HepG2 (cell line): ENCODE results near the gene PIAS3. TPM values are rescaled to one million over a fixed set of nuclear protein-coding genes. Genes with fewer than 3 reads are reported as not detected.
A peak's percentile ranks its signal among the peaks of the same experiment; 100 is the strongest.

Experiments
- ARID2 ChIP-seq: sonication (generic); formaldehyde crosslinking; IDR thresholded peaks from 2 replicates; pipeline ENCODE4 v1.8.1; 2022; ENCODE audit warnings: mild to moderate bottlenecking, missing genetic modification reagents, borderline replicate concordance
- BCL6 ChIP-seq: IDR thresholded peaks from 2 replicates; pipeline ENCODE4 v1.6.1; 2016; ENCODE audit warnings: missing genetic modification reagents, missing compliant biosample characterization
- CBX5 ChIP-seq: sonication (generic); formaldehyde crosslinking; IDR thresholded peaks from 2 replicates; pipeline ENCODE4 v1.4.0; 2020; ENCODE audit warnings: missing genetic modification reagents, borderline replicate concordance
- ELF3 ChIP-seq: IDR thresholded peaks from 2 replicates; pipeline ENCODE4 v1.6.1; 2016; ENCODE audit warnings: missing genetic modification reagents, missing compliant biosample characterization
- EP300 ChIP-seq, 3 experiments: sonication (generic) in 1 of 3; formaldehyde crosslinking in 1 of 3; IDR thresholded peaks; 2 replicates each; pipeline versions ENCODE4 v1.5.1 to v1.6.1; 2011 to 2020; ENCODE audit warnings: low read depth in 2 of 3, low read length in 2 of 3, borderline replicate concordance in 1 of 3, improper control_type of control experiment in 1 of 3, mild to moderate bottlenecking in 1 of 3, missing genetic modification reagents in 1 of 3, moderate library complexity in 1 of 3
- ETV5 ChIP-seq: IDR thresholded peaks from 2 replicates; pipeline ENCODE4 v1.6.1; 2018; ENCODE audit warnings: missing biosample characterization, missing genetic modification reagents, inconsistent platforms, borderline replicate concordance
- FOXO1 ChIP-seq: sonication (generic); formaldehyde crosslinking; IDR thresholded peaks from 2 replicates; pipeline ENCODE4 v1.4.0; 2020; ENCODE audit warnings: missing genetic modification reagents
- HHEX ChIP-seq: IDR thresholded peaks from 2 replicates; pipeline ENCODE4 v1.6.1; 2016; ENCODE audit warnings: control low read depth
- HMG20A ChIP-seq: IDR thresholded peaks from 2 replicates; pipeline ENCODE4 v1.6.1; 2016; ENCODE audit warnings: borderline replicate concordance
- JDP2 ChIP-seq: sonication (generic); formaldehyde crosslinking; IDR thresholded peaks from 2 replicates; pipeline ENCODE4 v1.8.1; 2022; ENCODE audit warnings: missing genetic modification reagents, borderline replicate concordance
- MED1 ChIP-seq: sonication (generic); formaldehyde crosslinking; IDR thresholded peaks from 2 replicates; pipeline ENCODE4 v1.4.0; 2020; ENCODE audit warnings: missing genetic modification reagents
- NR2F6 ChIP-seq, 2 experiments: IDR thresholded peaks; 2 replicates each; pipeline ENCODE4 v1.6.1; 2016; ENCODE audit warnings: antibody characterized with exemption in 1 of 2, mild to moderate bottlenecking in 1 of 2
- RXRB ChIP-seq: IDR thresholded peaks from 2 replicates; pipeline ENCODE4 v1.6.1; 2016; ENCODE audit warnings: borderline replicate concordance, missing genetic modification reagents, missing compliant biosample characterization
- SOX13 ChIP-seq, 3 experiments: fragments of 450-650 bp in 1 of 3; sonication (generic) in 1 of 3; formaldehyde crosslinking in 1 of 3; IDR thresholded peaks in 2 of 3; conservative IDR thresholded peaks in 1 of 3; 2 replicates each; pipeline versions ENCODE4 v1.5.0 to v1.6.1; 2016 to 2020; ENCODE audit warnings: antibody characterized with exemption in 1 of 3, mild to moderate bottlenecking in 1 of 3, missing compliant biosample characterization in 1 of 3, missing genetic modification reagents in 1 of 3, moderate library complexity in 1 of 3
- SOX5 ChIP-seq: IDR thresholded peaks from 2 replicates; pipeline ENCODE4 v1.6.1; 2016; ENCODE audit warnings: borderline replicate concordance
- SOX6 ChIP-seq, 2 experiments: fragments of 450-650 bp in 1 of 2; sonication (generic) in 1 of 2; formaldehyde crosslinking in 1 of 2; IDR thresholded peaks; 2 replicates each; pipeline versions ENCODE4 v1.4.0 to v1.6.1; 2017 to 2020; ENCODE audit warnings: antibody characterized with exemption in 1 of 2, mild to moderate bottlenecking in 1 of 2, missing genetic modification reagents in 1 of 2
- TBX2 ChIP-seq: sonication (generic); formaldehyde crosslinking; IDR thresholded peaks from 2 replicates; pipeline ENCODE4 v1.5.0; 2020; ENCODE audit warnings: missing genetic modification reagents, mild to moderate bottlenecking, borderline replicate concordance
- ZFP36 ChIP-seq: fragments of 150-350 bp; IDR thresholded peaks from 2 replicates; pipeline ENCODE4 v1.6.1; 2018; ENCODE audit warnings: borderline replicate concordance, low read length, low read depth; ENCODE audit not compliant: partially characterized antibody
- ZNF720 ChIP-seq: sonication (generic); formaldehyde crosslinking; IDR thresholded peaks from 2 replicates; pipeline ENCODE4 v1.4.0; 2020; ENCODE audit warnings: missing genetic modification reagents
- polyA plus RNA-seq, 8 experiments: library from polyadenylated mRNA; depleted of rRNA in 3 of 8; stranded (reverse) in 7 of 8; unstranded in 1 of 8; fragments of >200 nt; fragmentation: Illumina TruSeq in 4 of 8; extraction: Trizol in 4 of 8; gene quantifications; 2 replicates each; pipeline versions ENCODE4 v1.2.1 to v1.2.3, GENCODE V29; 2011 to 2016; ENCODE audit warnings: low read depth in 4 of 8, missing spikeins in 1 of 8, mixed read lengths in 1 of 8; ENCODE audit not compliant: insufficient read depth in 1 of 8
- total RNA-seq, 5 experiments: library from RNA; depleted of rRNA; stranded (reverse); fragments of >200 nt; fragmentation: Illumina TruSeq; extraction: Trizol; gene quantifications; 2 replicates each; pipeline ENCODE4 v1.2.3, GENCODE V29; 2016; ENCODE audit warnings: low read depth in 1 of 5
- TF ChIP-seq, protein P1 (sequence below): IDR thresholded peaks from 2 replicates; pipeline ENCODE4 v1.4.0; 2020; ENCODE audit warnings: mild to moderate bottlenecking, missing genetic modification reagents
- TF ChIP-seq, protein P2 (sequence below): sonication (generic); IDR thresholded peaks from 2 replicates; pipeline ENCODE4 v1.6.1; 2016; ENCODE audit warnings: low read depth, borderline replicate concordance
- TF ChIP-seq, protein P3 (sequence below): sonication (generic); formaldehyde crosslinking; IDR thresholded peaks from 2 replicates; pipeline ENCODE4 v1.9.0; 2022; ENCODE audit warnings: low read depth, missing genetic modification reagents

The PIAS3 gene
- total and polyA plus RNA-seq, 2 of the 13 experiments (the other 11 are each of a cell fraction or from before 2014, with no cell fraction given), result 3.7 to 8.0 TPM

DNA sequence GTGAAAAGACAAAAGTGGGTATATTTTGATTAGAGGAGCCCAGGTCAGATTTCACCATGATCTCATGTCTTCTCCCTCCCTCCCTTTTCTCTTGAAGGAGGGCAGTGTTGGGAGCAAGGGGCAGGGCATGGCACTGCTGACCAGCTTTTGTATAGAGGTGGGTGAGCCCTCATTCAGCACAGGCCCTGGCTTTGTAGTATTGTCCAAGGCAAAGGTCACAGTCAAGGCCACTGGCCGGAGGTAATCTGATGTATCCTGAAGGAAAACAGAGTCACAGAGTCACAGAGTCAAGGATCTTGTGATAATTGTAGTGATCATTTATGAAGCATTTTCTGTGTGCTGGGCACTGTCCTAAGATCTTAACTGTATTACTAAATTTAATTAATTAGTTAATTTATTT is 39.1 kb upstream of the PIAS3 start (continued):
- TF ChIP-seq, protein P1, sequence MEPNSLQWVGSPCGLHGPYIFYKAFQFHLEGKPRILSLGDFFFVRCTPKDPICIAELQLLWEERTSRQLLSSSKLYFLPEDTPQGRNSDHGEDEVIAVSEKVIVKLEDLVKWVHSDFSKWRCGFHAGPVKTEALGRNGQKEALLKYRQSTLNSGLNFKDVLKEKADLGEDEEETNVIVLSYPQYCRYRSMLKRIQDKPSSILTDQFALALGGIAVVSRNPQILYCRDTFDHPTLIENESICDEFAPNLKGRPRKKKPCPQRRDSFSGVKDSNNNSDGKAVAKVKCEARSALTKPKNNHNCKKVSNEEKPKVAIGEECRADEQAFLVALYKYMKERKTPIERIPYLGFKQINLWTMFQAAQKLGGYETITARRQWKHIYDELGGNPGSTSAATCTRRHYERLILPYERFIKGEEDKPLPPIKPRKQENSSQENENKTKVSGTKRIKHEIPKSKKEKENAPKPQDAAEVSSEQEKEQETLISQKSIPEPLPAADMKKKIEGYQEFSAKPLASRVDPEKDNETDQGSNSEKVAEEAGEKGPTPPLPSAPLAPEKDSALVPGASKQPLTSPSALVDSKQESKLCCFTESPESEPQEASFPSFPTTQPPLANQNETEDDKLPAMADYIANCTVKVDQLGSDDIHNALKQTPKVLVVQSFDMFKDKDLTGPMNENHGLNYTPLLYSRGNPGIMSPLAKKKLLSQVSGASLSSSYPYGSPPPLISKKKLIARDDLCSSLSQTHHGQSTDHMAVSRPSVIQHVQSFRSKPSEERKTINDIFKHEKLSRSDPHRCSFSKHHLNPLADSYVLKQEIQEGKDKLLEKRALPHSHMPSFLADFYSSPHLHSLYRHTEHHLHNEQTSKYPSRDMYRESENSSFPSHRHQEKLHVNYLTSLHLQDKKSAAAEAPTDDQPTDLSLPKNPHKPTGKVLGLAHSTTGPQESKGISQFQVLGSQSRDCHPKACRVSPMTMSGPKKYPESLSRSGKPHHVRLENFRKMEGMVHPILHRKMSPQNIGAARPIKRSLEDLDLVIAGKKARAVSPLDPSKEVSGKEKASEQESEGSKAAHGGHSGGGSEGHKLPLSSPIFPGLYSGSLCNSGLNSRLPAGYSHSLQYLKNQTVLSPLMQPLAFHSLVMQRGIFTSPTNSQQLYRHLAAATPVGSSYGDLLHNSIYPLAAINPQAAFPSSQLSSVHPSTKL (CRISPR knock-in tag), result peak; percentile 87
- TF ChIP-seq, protein P2, sequence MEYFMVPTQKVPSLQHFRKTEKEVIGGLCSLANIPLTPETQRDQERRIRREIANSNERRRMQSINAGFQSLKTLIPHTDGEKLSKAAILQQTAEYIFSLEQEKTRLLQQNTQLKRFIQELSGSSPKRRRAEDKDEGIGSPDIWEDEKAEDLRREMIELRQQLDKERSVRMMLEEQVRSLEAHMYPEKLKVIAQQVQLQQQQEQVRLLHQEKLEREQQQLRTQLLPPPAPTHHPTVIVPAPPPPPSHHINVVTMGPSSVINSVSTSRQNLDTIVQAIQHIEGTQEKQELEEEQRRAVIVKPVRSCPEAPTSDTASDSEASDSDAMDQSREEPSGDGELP, result no peak
- TF ChIP-seq CBX5, result no peak
- peak; percentile 59 for TF ChIP-seq FOXO1 (CRISPR knock-in tag)
- peak; percentile 71 for TF ChIP-seq NR2F6 (IDR thresholded peaks at IDR 0.05)
- peak; percentile 87 for TF ChIP-seq NR2F6 (CRISPR knock-in tag; IDR thresholded peaks at IDR 0.05)
- peak; percentile 75; the same call in 1 of the 2 replicates for TF ChIP-seq HMG20A (CRISPR knock-in tag)
- TF ChIP-seq RXRB (CRISPR knock-in tag), result peak; percentile 81
- peak; percentile 20; the same call in 1 of the 2 replicates for TF ChIP-seq TBX2 (CRISPR knock-in tag)
- TF ChIP-seq BCL6 (CRISPR knock-in tag), result peak; percentile 72
- TF ChIP-seq MED1 (CRISPR knock-in tag), result peak; percentile 53
- TF ChIP-seq JDP2, result no peak
- TF ChIP-seq ELF3 (CRISPR knock-in tag), result 0 out of 2 replicates have a peak, but pooled peaks have one; percentile 49
- TF ChIP-seq SOX6 (IDR thresholded peaks at IDR 0.05), result no peak
- peak; percentile 42; the same call in 1 of the 2 replicates for TF ChIP-seq SOX6 (CRISPR knock-in tag; IDR thresholded peaks at IDR 0.05)
- TF ChIP-seq HHEX, result peak; percentile 46; the same call in 1 of the 2 replicates
- TF ChIP-seq ARID2 (CRISPR knock-in tag), result no peak
- peak; percentile 93 for TF ChIP-seq ETV5 (CRISPR knock-in tag)
- no peak for TF ChIP-seq ZNF720 (CRISPR knock-in tag)
- TF ChIP-seq ZFP36, result no peak
- TF ChIP-seq, protein P3, sequence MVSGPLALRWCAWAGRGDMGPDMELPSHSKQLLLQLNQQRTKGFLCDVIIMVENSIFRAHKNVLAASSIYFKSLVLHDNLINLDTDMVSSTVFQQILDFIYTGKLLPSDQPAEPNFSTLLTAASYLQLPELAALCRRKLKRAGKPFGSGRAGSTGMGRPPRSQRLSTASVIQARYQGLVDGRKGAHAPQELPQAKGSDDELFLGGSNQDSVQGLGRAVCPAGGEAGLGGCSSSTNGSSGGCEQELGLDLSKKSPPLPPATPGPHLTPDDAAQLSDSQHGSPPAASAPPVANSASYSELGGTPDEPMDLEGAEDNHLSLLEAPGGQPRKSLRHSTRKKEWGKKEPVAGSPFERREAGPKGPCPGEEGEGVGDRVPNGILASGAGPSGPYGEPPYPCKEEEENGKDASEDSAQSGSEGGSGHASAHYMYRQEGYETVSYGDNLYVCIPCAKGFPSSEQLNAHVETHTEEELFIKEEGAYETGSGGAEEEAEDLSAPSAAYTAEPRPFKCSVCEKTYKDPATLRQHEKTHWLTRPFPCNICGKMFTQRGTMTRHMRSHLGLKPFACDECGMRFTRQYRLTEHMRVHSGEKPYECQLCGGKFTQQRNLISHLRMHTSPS, result peak; percentile 61
- no peak for TF ChIP-seq SOX13 (IDR thresholded peaks at IDR 0.05)
- TF ChIP-seq SOX13 (CRISPR knock-in tag; conservative IDR thresholded peaks at IDR 0.05 in 1 of 2, IDR thresholded peaks at IDR 0.05 in 1 of 2), result peak in 1 of 2 experiments; percentile 82; a peak in 2 of 4 replicates
- TF ChIP-seq SOX5 (CRISPR knock-in tag), result peak; percentile 70; the same call in 1 of the 2 replicates
- 0 out of 4 replicates have a peak, but pooled peaks of 1 of the 2 experiments have one; percentile 25 for TF ChIP-seq EP300 (IDR thresholded peaks at IDR 0.05; ENCODE audit: low read depth in 2 of 2, low read length in 2 of 2)
- TF ChIP-seq EP300 (CRISPR knock-in tag; IDR thresholded peaks at IDR 0.05; ENCODE audit: borderline replicate concordance), result peak; percentile 52; the same call in 1 of the 2 replicates
